NCI-H2081 (cell line): Measurements from ENCODE around the gene LTA.
"Not testable (repeated sequence)": the region's sequence is repeated elsewhere in the genome, so short reads cannot be mapped to it uniquely, and the experiment has no call there.

ENCODE experiments used
- DNase-seq, 2 experiments: peaks; one replicate each; lab custom pipeline; 2025; lab: John Stamatoyannopoulos, UW

Gene LTA

GRCh38 chr6:31541658-31542521 is 30.2 kb upstream of the LTA start, which contains the start of gene DDX39B:
TSS of gene DDX39B (minus strand) at chr6:31542003. CDS start at chr6:31540532, 1,471 bp downstream.
- DNase-seq, result peak; percentile 96 to 98

DNA sequence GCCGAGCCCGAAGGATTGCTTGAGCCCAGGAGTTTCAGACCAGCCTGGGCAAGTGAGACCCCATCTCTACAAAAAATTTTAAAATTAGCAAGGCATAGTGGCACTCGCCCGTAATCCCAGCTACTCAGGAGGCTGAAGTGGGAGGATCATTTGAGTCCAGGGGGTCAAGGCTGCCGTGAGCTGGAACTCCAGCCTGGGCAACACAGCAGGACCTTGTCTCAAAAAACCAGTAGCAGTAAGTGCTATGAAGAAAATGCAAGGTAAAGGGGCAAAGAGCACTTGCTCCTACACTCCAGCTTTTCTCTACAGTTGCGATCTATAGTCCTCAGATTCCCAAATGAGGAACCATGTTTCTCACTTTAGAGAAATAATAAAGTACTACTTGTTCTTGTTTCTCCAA is 28.4 kb upstream of the LTA start:
- DNase-seq, result no peak

GRCh38 chr6:31544676-31545075 is 27.4 kb upstream of the LTA start:
- no peak for DNase-seq

GRCh38 chr6:31545291-31545690 is 26.8 kb upstream of the LTA start:
- DNase-seq, result no peak

GRCh38 chr6:31546339-31546957 is 25.6 kb upstream of the LTA start, which contains the start of gene ATP6V1G2:
TSS of gene ATP6V1G2 (minus strand) at chr6:31546608. CDS start at chr6:31546559, 49 bp downstream.
- DNase-seq, result peak; percentile 93

DNA sequence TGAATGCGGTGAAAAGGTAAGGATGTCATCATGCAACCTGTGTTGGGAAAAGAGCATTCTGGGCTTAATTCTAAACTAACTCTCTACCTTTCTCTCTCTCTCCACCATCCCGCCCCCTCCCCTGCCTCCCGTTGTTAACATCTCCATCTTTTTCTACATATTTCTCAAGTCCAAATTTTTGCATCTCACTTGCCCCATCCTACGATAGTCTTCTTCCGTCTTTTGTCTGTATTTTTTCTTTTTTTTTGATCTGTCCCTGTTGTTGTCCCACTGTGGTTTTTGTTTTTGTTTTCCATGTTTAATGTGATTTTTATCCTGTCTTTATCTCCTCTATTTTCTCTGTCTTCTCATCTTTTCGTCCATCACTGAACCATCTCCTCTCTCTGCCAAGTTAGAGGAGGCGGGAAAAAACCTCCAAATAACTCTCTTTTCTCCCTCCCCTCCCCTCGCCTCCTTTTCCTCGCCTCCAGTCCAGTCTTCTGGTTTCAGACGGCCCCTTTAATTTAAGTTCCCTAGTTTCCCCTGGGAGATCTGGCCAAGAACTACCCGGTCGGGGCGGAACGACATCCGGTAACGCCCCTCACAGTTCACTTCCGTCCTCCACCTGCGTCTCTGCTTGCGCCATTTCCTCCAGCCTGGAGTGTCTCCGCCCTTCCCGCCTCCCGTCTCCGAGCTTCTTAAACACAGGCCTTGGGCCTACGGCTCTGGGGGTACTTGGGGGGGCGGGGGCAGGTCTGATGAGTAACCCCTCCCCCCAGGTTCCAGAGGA is 24.9 kb upstream of the LTA start, which contains the start of gene NFKBIL1:
NFKBIL1 (plus strand) TSS at position 651 of the 769 bp plus-strand sequence; CDS start at position 738, 87 bp downstream.
- peak; percentile 94 to 96 for DNase-seq

DNA sequence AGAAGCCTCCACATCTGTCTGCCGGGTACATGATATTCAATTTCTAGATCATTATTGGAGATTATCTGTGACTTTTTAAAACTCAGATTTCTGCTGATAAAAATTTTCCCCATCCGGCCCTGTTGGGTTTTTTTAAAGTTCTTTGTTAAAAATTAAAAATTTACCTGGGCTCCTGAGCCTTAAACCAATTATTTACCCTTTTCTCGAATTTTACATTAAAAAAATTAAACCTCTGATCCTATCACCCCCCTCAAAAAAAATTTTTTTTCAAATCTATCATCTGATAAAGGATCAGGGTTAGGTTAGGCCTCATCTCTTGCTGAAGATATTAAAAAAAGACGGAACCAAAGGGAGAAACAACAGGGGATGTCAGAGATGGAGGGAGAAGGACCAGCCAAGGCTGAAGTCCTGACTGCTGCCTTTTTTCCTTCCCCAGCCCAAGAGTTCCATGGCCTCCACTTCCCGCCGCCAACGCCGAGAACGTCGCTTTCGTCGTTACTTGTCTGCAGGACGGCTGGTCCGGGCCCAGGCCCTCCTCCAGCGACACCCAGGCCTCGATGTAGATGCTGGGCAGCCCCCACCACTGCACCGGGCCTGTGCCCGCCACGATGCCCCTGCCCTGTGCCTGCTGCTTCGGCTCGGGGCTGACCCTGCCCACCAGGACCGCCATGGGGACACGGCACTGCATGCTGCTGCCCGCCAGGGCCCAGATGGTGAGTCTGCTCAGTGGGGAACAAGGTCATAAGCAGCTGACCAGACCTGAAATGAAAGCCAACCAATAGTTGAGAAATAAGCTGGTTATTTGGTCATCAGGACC is 24.2 kb upstream of the LTA start:
- DNase-seq, result no peak

GRCh38 chr6:31548544-31548873 is 23.6 kb upstream of the LTA start:
- no peak for DNase-seq

GRCh38 chr6:31551371-31551770 is 20.7 kb upstream of the LTA start:
- not testable (repeated sequence) for DNase-seq

GRCh38 chr6:31556307-31556706 is 15.8 kb upstream of the LTA start:
- DNase-seq, result no peak

DNA sequence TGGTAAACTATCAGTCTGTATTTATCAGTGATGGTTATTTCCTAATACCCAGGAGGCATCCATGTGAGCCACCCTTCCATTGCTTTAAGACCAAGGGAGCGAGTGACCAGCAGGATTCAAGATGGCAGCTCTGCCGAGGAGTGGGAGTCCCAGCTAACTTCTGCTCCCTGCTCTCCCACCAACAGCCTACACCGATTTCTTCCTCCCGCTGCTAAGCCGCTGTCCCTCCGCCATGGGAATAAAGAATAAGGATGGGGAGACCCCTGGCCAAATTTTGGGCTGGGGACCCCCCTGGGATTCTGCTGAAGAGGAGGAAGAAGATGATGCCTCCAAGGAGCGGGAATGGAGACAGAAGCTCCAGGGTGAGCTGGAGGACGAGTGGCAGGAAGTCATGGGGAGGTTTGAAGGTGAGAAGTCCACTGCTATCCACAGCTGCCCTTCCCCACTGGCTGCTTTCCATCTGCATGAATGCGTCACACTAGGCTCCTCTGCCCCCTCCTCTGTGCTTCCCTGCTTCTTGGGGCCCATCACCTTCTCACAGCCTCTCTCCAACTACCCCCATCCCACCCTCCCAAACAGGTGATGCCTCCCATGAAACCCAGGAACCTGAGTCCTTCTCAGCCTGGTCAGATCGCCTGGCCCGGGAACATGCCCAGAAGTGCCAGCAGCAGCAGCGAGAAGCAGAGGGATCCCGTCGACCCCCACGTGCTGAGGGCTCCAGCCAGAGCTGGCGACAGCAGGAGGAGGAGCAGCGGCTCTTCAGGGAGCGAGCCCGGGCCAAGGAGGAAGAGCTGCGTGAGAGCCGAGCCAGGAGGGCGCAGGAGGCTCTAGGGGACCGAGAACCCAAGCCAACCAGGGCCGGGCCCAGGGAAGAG is 14.4 kb upstream of the LTA start:
- DNase-seq, result no peak

DNA sequence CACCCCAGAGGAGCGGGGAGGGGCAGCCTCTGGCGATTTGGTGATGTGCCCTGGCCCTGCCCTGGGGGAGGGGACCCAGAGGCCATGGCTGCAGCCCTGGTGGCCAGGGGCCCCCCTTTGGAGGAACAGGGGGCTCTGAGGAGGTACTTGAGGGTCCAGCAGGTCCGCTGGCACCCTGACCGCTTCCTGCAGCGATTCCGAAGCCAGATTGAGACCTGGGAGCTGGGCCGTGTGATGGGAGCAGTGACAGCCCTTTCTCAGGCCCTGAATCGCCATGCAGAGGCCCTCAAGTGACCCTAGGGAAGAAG is 13.8 kb upstream of the LTA start:
- DNase-seq, result no peak

- DNase-seq, result no peak
Measured at GRCh38 chr6:31558631-31559500, 13.2 kb upstream of the LTA start.

GRCh38 chr6:31559606-31559957 is 12.5 kb upstream of the LTA start:
- DNase-seq, result no peak

GRCh38 chr6:31559958-31560696 is 12.0 kb upstream of the LTA start:
- no peak for DNase-seq

GRCh38 chr6:31560697-31561058 is 11.4 kb upstream of the LTA start:
- no peak for DNase-seq

GRCh38 chr6:31567531-31568370 is 4.3 kb upstream of the LTA start:
- no peak for DNase-seq

GRCh38 chr6:31568537-31568961 is 3.5 kb upstream of the LTA start:
- DNase-seq, result no peak
